HepG2 (cell line): ENCODE data around the gene WWP2. TPM values are rescaled to one million over a fixed set of nuclear protein-coding genes. Genes with fewer than 3 reads are reported as not detected.

ENCODE experiments used
- GMEB1 ChIP-seq: sonication (generic); formaldehyde crosslinking; IDR thresholded peaks from 2 replicates; pipeline ENCODE4 v1.5.1; 2020; ENCODE audit warnings: missing genetic modification reagents, mild to moderate bottlenecking, borderline replicate concordance
- HHEX ChIP-seq: IDR thresholded peaks from 2 replicates; pipeline ENCODE4 v1.6.1; 2016; ENCODE audit warnings: control low read depth
- IKZF4 ChIP-seq: sonication (generic); formaldehyde crosslinking; IDR thresholded peaks from 2 replicates; pipeline ENCODE4 v1.5.1; 2020; ENCODE audit warnings: borderline replicate concordance, mild to moderate bottlenecking, low read depth, missing genetic modification reagents; ENCODE audit errors: not compliant biosample characterization
- KDM2A ChIP-seq: sonication (generic); formaldehyde crosslinking; IDR thresholded peaks from 2 replicates; pipeline ENCODE4 v1.4.0; 2020; ENCODE audit warnings: low read depth, missing genetic modification reagents, borderline replicate concordance
- MEF2D ChIP-seq: sonication (generic); formaldehyde crosslinking; IDR thresholded peaks from 2 replicates; pipeline ENCODE4 v1.5.1; 2020; ENCODE audit warnings: mild to moderate bottlenecking, missing genetic modification reagents
- MTF2 ChIP-seq: sonication (generic); formaldehyde crosslinking; IDR thresholded peaks from 2 replicates; pipeline ENCODE4 v1.5.0; 2020; ENCODE audit warnings: missing genetic modification reagents, borderline replicate concordance
- NFKB2 ChIP-seq: sonication (generic); formaldehyde crosslinking; IDR thresholded peaks from 2 replicates; pipeline ENCODE4 v1.4.0; 2020; ENCODE audit warnings: missing genetic modification reagents, borderline replicate concordance
- NFYC ChIP-seq: IDR thresholded peaks from 2 replicates; pipeline ENCODE4 v1.6.1; 2016; ENCODE audit warnings: missing genetic modification reagents, missing compliant biosample characterization
- NPAS2 ChIP-seq: sonication (generic); formaldehyde crosslinking; IDR thresholded peaks from 2 replicates; pipeline ENCODE4 v1.8.0; 2022; ENCODE audit warnings: mild to moderate bottlenecking, missing genetic modification reagents, borderline replicate concordance
- PHF21A ChIP-seq: sonication (generic); formaldehyde crosslinking; IDR thresholded peaks from 2 replicates; pipeline ENCODE4 v1.5.0; 2020; ENCODE audit warnings: mild to moderate bottlenecking, missing genetic modification reagents
- SIN3B ChIP-seq: fragments of 150-350 bp; IDR thresholded peaks from 2 replicates; pipeline ENCODE4 v1.6.1; 2014; ENCODE audit warnings: low read length
- SP4 ChIP-seq: sonication (generic); formaldehyde crosslinking; IDR thresholded peaks from 2 replicates; pipeline ENCODE4 v1.8.1; 2023; ENCODE audit warnings: mild to moderate bottlenecking, missing genetic modification reagents
- ZHX1 ChIP-seq: sonication (generic); formaldehyde crosslinking; IDR thresholded peaks from 2 replicates; pipeline ENCODE4 v1.8.1; 2022; ENCODE audit warnings: low read depth, mild to moderate bottlenecking, missing genetic modification reagents
- ZNF432 ChIP-seq: sonication (generic); formaldehyde crosslinking; IDR thresholded peaks from 2 replicates; pipeline ENCODE4 v1.5.0; 2020; ENCODE audit warnings: missing genetic modification reagents, mild to moderate bottlenecking, borderline replicate concordance
- ZNF652 ChIP-seq: IDR thresholded peaks from 2 replicates; pipeline ENCODE4 v1.6.1; 2016; ENCODE audit warnings: low read depth, borderline replicate concordance
- ZNF713 ChIP-seq: sonication (generic); formaldehyde crosslinking; IDR thresholded peaks from 2 replicates; pipeline ENCODE4 v1.4.0; 2020; ENCODE audit warnings: mild to moderate bottlenecking, missing genetic modification reagents
- ZNF883 ChIP-seq: sonication (generic); formaldehyde crosslinking; IDR thresholded peaks from 2 replicates; pipeline ENCODE4 v1.5.1; 2020; ENCODE audit warnings: mild to moderate bottlenecking, missing genetic modification reagents; ENCODE audit errors: not compliant biosample characterization
- polyA plus RNA-seq, 8 experiments: library from polyadenylated mRNA; depleted of rRNA in 3 of 8; stranded (reverse) in 7 of 8; unstranded in 1 of 8; fragments of >200 nt; fragmentation: Illumina TruSeq in 4 of 8; extraction: Trizol in 4 of 8; gene quantifications; 2 replicates each; pipeline versions ENCODE4 v1.2.1 to v1.2.3, GENCODE V29; 2011 to 2016; ENCODE audit warnings: low read depth in 4 of 8, missing spikeins in 1 of 8, mixed read lengths in 1 of 8; ENCODE audit not compliant: insufficient read depth in 1 of 8
- total RNA-seq, 5 experiments: library from RNA; depleted of rRNA; stranded (reverse); fragments of >200 nt; fragmentation: Illumina TruSeq; extraction: Trizol; gene quantifications; 2 replicates each; pipeline ENCODE4 v1.2.3, GENCODE V29; 2016; ENCODE audit warnings: low read depth in 1 of 5
- TF ChIP-seq, protein P1 (sequence below): sonication (generic); formaldehyde crosslinking; IDR thresholded peaks from 2 replicates; pipeline ENCODE4 v1.5.1; 2020; ENCODE audit warnings: mild to moderate bottlenecking, missing genetic modification reagents, moderate library complexity
- TF ChIP-seq, protein P2 (sequence below): sonication (generic); formaldehyde crosslinking; IDR thresholded peaks from 2 replicates; pipeline ENCODE4 v1.5.0; 2020; ENCODE audit warnings: mild to moderate bottlenecking, missing genetic modification reagents, moderate library complexity

Gene WWP2
- total and polyA plus RNA-seq, 2 of the 13 experiments (the other 11 are each of a cell fraction or from before 2014, with no cell fraction given) = 11.4 to 28.2 TPM

DNA sequence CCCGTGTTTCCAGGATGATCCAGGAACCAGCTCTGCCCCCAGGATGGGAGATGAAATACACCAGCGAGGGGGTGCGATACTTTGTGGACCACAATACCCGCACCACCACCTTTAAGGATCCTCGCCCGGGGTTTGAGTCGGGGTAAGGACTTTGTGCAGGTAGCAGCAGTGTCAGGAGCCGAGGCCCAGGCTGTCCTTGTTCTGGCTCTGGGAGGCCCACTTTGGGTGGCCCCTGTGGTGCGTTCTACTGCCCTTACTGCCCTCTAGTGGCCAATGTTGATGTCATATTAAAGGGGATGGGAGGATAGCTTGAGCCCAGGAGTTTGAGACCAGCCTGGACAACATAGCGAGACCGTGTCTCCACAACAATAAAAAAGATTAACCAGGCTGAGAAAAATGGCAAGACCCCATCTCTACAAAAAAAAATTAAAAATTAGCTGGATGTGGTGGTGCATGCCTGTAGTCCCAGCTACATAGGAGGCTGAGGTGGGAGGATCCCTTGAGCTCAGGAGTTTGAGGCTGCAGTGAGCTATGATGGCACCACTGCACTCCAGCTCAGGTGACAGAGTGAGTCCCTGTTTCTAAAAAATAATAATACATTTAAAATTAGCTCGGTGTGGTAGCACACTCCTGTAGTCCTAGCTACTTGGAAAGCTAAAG lies 168.1 kb downstream of the WWP2 start (continued):
- TF ChIP-seq, protein P1, sequence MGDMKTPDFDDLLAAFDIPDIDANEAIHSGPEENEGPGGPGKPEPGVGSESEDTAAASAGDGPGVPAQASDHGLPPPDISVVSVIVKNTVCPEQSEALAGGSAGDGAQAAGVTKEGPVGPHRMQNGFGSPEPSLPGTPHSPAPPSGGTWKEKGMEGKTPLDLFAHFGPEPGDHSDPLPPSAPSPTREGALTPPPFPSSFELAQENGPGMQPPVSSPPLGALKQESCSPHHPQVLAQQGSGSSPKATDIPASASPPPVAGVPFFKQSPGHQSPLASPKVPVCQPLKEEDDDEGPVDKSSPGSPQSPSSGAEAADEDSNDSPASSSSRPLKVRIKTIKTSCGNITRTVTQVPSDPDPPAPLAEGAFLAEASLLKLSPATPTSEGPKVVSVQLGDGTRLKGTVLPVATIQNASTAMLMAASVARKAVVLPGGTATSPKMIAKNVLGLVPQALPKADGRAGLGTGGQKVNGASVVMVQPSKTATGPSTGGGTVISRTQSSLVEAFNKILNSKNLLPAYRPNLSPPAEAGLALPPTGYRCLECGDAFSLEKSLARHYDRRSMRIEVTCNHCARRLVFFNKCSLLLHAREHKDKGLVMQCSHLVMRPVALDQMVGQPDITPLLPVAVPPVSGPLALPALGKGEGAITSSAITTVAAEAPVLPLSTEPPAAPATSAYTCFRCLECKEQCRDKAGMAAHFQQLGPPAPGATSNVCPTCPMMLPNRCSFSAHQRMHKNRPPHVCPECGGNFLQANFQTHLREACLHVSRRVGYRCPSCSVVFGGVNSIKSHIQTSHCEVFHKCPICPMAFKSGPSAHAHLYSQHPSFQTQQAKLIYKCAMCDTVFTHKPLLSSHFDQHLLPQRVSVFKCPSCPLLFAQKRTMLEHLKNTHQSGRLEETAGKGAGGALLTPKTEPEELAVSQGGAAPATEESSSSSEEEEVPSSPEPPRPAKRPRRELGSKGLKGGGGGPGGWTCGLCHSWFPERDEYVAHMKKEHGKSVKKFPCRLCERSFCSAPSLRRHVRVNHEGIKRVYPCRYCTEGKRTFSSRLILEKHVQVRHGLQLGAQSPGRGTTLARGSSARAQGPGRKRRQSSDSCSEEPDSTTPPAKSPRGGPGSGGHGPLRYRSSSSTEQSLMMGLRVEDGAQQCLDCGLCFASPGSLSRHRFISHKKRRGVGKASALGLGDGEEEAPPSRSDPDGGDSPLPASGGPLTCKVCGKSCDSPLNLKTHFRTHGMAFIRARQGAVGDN = peak; percentile 68
- TF ChIP-seq NFYC (CRISPR knock-in tag) (no peak), SP4 (0 out of 2 replicates have a peak, but pooled peaks have one; percentile 37), MTF2 (0 out of 2 replicates have a peak, but pooled peaks have one; percentile 21), ZNF713 (CRISPR knock-in tag) (no peak), HHEX (no peak), NFKB2 (peak; percentile 52; the same call in 1 of the 2 replicates), ZNF432 (CRISPR knock-in tag) (no peak), KDM2A (peak; percentile 25; the same call in 1 of the 2 replicates), ZNF883 (peak; percentile 24), NPAS2 (no peak), SIN3B (no peak), IKZF4 (no peak), PHF21A (CRISPR knock-in tag) (no peak), ZNF652 (CRISPR knock-in tag) (no peak), MEF2D (CRISPR knock-in tag) (0 out of 2 replicates have a peak, but pooled peaks have one; percentile 45), GMEB1 (CRISPR knock-in tag) (0 out of 2 replicates have a peak, but pooled peaks have one; percentile 27), ZHX1 (CRISPR knock-in tag) (no peak)
- TF ChIP-seq, protein P2, sequence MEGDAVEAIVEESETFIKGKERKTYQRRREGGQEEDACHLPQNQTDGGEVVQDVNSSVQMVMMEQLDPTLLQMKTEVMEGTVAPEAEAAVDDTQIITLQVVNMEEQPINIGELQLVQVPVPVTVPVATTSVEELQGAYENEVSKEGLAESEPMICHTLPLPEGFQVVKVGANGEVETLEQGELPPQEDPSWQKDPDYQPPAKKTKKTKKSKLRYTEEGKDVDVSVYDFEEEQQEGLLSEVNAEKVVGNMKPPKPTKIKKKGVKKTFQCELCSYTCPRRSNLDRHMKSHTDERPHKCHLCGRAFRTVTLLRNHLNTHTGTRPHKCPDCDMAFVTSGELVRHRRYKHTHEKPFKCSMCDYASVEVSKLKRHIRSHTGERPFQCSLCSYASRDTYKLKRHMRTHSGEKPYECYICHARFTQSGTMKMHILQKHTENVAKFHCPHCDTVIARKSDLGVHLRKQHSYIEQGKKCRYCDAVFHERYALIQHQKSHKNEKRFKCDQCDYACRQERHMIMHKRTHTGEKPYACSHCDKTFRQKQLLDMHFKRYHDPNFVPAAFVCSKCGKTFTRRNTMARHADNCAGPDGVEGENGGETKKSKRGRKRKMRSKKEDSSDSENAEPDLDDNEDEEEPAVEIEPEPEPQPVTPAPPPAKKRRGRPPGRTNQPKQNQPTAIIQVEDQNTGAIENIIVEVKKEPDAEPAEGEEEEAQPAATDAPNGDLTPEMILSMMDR (CRISPR knock-in tag) = peak; percentile 94
